Measurements from ENCODE around the gene TMEM179. TPM values are rescaled to one million over a fixed set of nuclear protein-coding genes. Genes with fewer than 3 reads are reported as not detected.

Gene TMEM179
- not detected in 2 replicates for total RNA-seq

GRCh38 chr14:104604458-104605449 lies at the start of gene TMEM179:
Gene TMEM179 (minus strand): TSS chr14:104604772. CDS start chr14:104604741, 31 bp downstream.

GRCh38 chr14:104579507-104579906 lies 25.1 kb downstream of the TMEM179 start, which contains the start of gene C14orf180:
Gene C14orf180 (plus strand): TSS chr14:104579764. CDS start chr14:104586431, 6,667 bp downstream.

Other genes starting within 250 kb of the TMEM179 start
- gene C14orf180, start 25.0 kb downstream of the TMEM179 start, total RNA-seq, result not detected in 2 replicates
- gene INF2, start 84.8 kb upstream of the TMEM179 start, total RNA-seq, result 51.7 and 52.7 TPM in 2 replicates
- 6.3 and 13.0 TPM in 2 replicates for gene ADSS1, start 119.5 kb upstream of the TMEM179 start, total RNA-seq
- 184 and 211 TPM in 2 replicates for gene SIVA1, start 148.4 kb upstream of the TMEM179 start, total RNA-seq
- gene AKT1, start 191.0 kb upstream of the TMEM179 start, total RNA-seq, result 115 and 128 TPM in 2 replicates
- gene ZBTB42, start 196.3 kb upstream of the TMEM179 start, total RNA-seq, result 3.1 and 3.4 TPM in 2 replicates

Data from cardiac atrium fibroblast (primary cell).